B cell (primary cell): ENCODE measurements around the gene NADSYN1. TPM values are rescaled to one million over a fixed set of nuclear protein-coding genes. Genes with fewer than 3 reads are reported as not detected.
A peak's percentile ranks its signal among the peaks of the same experiment; 100 is the strongest.

Experiments
- ATAC-seq: fragments of 200-7000 bp; cut with Tn5 transposase; one replicate; pipeline ENCODE4 v1.10.0; 2021; ENCODE audit warnings: low read depth, mild to moderate bottlenecking, moderate number of reproducible peaks, moderate library complexity
- CTCF ChIA-PET: fragments of 350-600 bp; sonication (Branson Sonifier 250); formaldehyde crosslinking; loops from one replicate; lab custom pipeline; 2021; ENCODE audit warnings: antibody characterized with exemption, inconsistent platforms; lab: Charles Lee
- POLR2A ChIA-PET: fragments of 350-600 bp; sonication (Branson Sonifier 250); formaldehyde crosslinking; loops from one replicate; lab custom pipeline; 2021; ENCODE audit warnings: antibody characterized with exemption; lab: Charles Lee
- DNase-seq: peaks from one replicate; pipeline ENCODE4 v3.0.0; 2013
- H2AFZ ChIP-seq: 2 replicates; pipeline ENCODE4 v1.6.1; 2012; ENCODE audit warnings: mild to moderate bottlenecking, low read depth, low read length; ENCODE audit not compliant: insufficient read depth, poor library complexity, severe bottlenecking
- H3K27ac ChIP-seq, 2 donors: 1 replicate in 1 of 2; 2 replicates in 1 of 2; pipeline ENCODE4 v1.5.1; 2012 to 2013; ENCODE audit warnings: low read length in 2 of 2, mild to moderate bottlenecking in 2 of 2, moderate library complexity in 1 of 2
- H3K27me3 ChIP-seq, 4 experiments: fragments of 200-600 bp in 1 of 4; sonication (generic) in 1 of 4; replicated peaks in 1 of 4; 1 replicate in 2 of 4; 2 replicates in 2 of 4; pipeline versions ENCODE4 v1.6.1 to v1.7.0; 2013 to 2016; ENCODE audit warnings: low read length in 3 of 4, mild to moderate bottlenecking in 2 of 4, mixed read lengths in 1 of 4, moderate library complexity in 1 of 4; ENCODE audit not compliant: insufficient read depth in 4 of 4, control insufficient read depth in 3 of 4; ENCODE audit errors: control extremely low read depth in 1 of 4
- H3K36me3 ChIP-seq, 2 experiments: replicated peaks in 1 of 2; 1 replicate in 1 of 2; 2 replicates in 1 of 2; pipeline versions ENCODE4 v1.6.1 to v1.7.1; 2013; ENCODE audit warnings: low read length in 1 of 2; ENCODE audit not compliant: insufficient read depth in 2 of 2, control insufficient read depth in 1 of 2; ENCODE audit errors: control extremely low read depth in 1 of 2, extremely low read depth in 1 of 2
- H3K4me1 ChIP-seq, 2 donors: fragments of 200-600 bp in 1 of 2; sonication (generic) in 1 of 2; 1 replicate in 1 of 2; 2 replicates in 1 of 2; pipeline versions ENCODE4 v1.5.1 to v1.6.1; 2013 to 2017; ENCODE audit warnings: low read length in 2 of 2; ENCODE audit not compliant: control insufficient read depth in 2 of 2, insufficient read depth in 2 of 2
- H3K4me2 ChIP-seq: replicated peaks from 2 replicates; pipeline ENCODE3; 2012; ENCODE audit warnings: mild to moderate bottlenecking, low read depth, low read length; ENCODE audit not compliant: poor library complexity, severe bottlenecking
- H3K4me3 ChIP-seq, 5 experiments: fragments of 200-600 bp in 1 of 5; sonication (generic) in 1 of 5; 1 replicate in 3 of 5; 2 replicates in 2 of 5; pipeline versions ENCODE4 v1.5.1 to v1.7.0; 2011 to 2016; ENCODE audit warnings: low read length in 4 of 5, mild to moderate bottlenecking in 4 of 5, low read depth in 2 of 5, control low read depth in 1 of 5, moderate library complexity in 1 of 5; ENCODE audit not compliant: insufficient read depth in 1 of 5; ENCODE audit errors: control extremely low read depth in 1 of 5, extremely low read depth in 1 of 5
- H3K79me2 ChIP-seq: fragments of 200-600 bp; sonication (generic); one replicate; pipeline ENCODE4 v1.6.0; 2016; ENCODE audit warnings: low read length; ENCODE audit not compliant: control insufficient read depth, insufficient read depth
- H3K9ac ChIP-seq: fragments of 200-600 bp; sonication (generic); 2 replicates; pipeline ENCODE4 v1.6.1; 2017; ENCODE audit warnings: mild to moderate bottlenecking, low read length, moderate library complexity
- H3K9me3 ChIP-seq, 3 donors: one replicate each; pipeline versions ENCODE4 v1.6.1 to v1.7.1; 2013; ENCODE audit warnings: low read length in 2 of 3; ENCODE audit not compliant: control insufficient read depth in 2 of 3, insufficient read depth in 1 of 3; ENCODE audit errors: control extremely low read depth in 1 of 3
- H4K20me1 ChIP-seq: 2 replicates; pipeline ENCODE4 v1.6.0; 2012; ENCODE audit warnings: mild to moderate bottlenecking, low read length; ENCODE audit not compliant: insufficient read depth, control insufficient read depth, poor library complexity, severe bottlenecking
- H3K27ac Mint-ChIP-seq: one replicate; pipeline ENCODE4 v1.8.0; 2021; ENCODE audit warnings: mixed read lengths
- H3K27me3 Mint-ChIP-seq: one replicate; pipeline ENCODE4 v1.8.0; 2021; ENCODE audit warnings: mixed read lengths
- H3K4me1 Mint-ChIP-seq: one replicate; pipeline ENCODE4 v1.8.0; 2021; ENCODE audit warnings: mixed read lengths
- H3K4me3 Mint-ChIP-seq: one replicate; pipeline ENCODE4 v1.8.0; 2021; ENCODE audit warnings: mixed read lengths
- H3K9me3 Mint-ChIP-seq: one replicate; pipeline ENCODE4 v1.8.0; 2022; ENCODE audit warnings: mixed read lengths; ENCODE audit not compliant: insufficient read depth
- CTCF ChIP-seq: fragments of 200-600 bp; IDR thresholded peaks from one replicate; pipeline ENCODE4 v1.8.0; 2022; ENCODE audit warnings: antibody characterized with exemption, mild to moderate bottlenecking
- EZH2 ChIP-seq: IDR thresholded peaks from 2 replicates; pipeline ENCODE4 v1.6.1; 2012; ENCODE audit warnings: borderline replicate concordance, low read depth, mild to moderate bottlenecking, moderate library complexity, low read length; ENCODE audit not compliant: insufficient read depth, poor library complexity, severe bottlenecking
- WGBS: methylation state at CpG from one replicate; pipeline ENCODE4 v1.1.5; 2013; ENCODE audit warnings: missing lambda C conversion rate; ENCODE audit not compliant: insufficient coverage; 5-methylcytosine and 5-hydroxymethylcytosine counted together
- intact Hi-C: fragments of 100-400 bp; cut with micrococcal nuclease; formaldehyde crosslinking; loops from one replicate; pipeline ENCODE4 v1.10.0; 2022
- polyA minus RNA-seq: library from RNA; depleted of rRNA, polyadenylated mRNA; stranded (reverse); fragments of >200 nt; gene quantifications from 2 replicates; pipeline ENCODE4 v1.2.3, GENCODE V29; 2012
- polyA plus RNA-seq: library from polyadenylated mRNA; depleted of rRNA; stranded (reverse); fragments of >200 nt; gene quantifications from 2 replicates; pipeline ENCODE4 v1.2.3, GENCODE V29; 2012
- total RNA-seq, 2 donors: library from RNA; stranded (reverse); fragments of 120-200 nt in 1 of 2; gene quantifications; 1 replicate in 1 of 2; 2 replicates in 1 of 2; pipeline versions ENCODE4 v1.2.3 to v1.2.4, GENCODE V29; 2013 to 2022

The NADSYN1 gene
- total RNA-seq (222 and 223 TPM in 2 replicates), polyA plus RNA-seq (146 and 153 TPM in 2 replicates), polyA minus RNA-seq (104 and 118 TPM in 2 replicates)
- total RNA-seq (2013) = 104 TPM

DNA sequence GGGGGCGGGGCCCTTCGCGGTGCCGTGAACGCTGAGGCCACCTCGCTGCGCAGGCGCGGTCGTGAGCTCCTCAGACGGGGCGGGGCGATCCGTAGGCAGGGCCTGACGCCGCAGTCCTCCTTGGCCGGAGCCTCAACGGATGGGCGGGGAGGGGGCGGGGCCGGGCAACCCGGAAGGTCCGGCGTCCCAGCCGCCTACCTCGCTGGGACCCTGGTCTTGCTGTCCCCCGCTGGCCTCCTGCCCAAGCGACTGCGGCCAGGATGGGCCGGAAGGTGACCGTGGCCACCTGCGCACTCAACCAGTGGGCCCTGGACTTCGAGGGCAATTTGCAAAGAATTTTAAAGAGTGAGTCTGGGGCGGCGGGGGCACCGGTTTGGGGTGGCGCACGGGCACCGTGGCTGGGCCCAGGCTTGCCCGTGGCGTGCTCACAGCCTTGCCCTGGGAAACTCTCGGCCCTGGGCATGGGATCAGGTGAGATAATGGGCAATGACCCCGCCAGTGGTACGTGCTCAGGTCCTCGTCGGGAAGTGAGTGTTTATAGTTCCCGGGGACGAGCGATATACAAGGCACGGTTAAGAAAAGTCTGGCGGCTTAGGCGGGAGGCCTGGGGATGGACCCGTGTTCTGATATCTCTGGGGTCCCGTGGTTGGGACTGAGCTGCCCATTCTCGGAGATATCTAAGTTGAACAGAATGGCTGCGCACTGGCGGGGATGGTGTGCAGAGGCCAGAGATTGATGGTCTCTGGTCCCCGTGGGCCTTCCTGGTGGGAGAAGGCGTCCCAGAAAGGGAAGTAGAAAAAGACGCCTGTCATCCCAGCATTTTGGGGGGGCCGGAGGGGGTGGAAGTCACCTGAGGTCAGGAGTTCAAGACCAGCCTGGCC, at the start of gene NADSYN1:
Gene NADSYN1, plus strand, starts transcription at position 167 of the 881 bp plus-strand sequence. Its CDS starts 94 bp downstream, at position 261.
- H3K9ac ChIP-seq = peak within 1 kb of the TSS; percentile 89
- intact Hi-C loops = loop anchor here (2.0 to 10.0 kb wide), 3 partner anchors 200 to 1251 kb away; partner anchors contain the start of genes FADD and SHANK2
- Mint-ChIP-seq H3K9me3 (no peaks in the 10 kb centered on the region), H3K4me3 (peak within 1 kb of the TSS; percentile 93), H3K27me3 (no peaks in the 10 kb centered on the region), H3K27ac (peak within 1 kb of the TSS; percentile 87), H3K4me1 (peaks cover 52% of the 10 kb centered on the region)
- ATAC-seq (peak; percentile 76), DNase-seq (peak; percentile 95)
- TF ChIP-seq EZH2 = no peak
- CTCF ChIA-PET = interaction anchor here (0.7 kb wide), 1 partner anchor 638 kb away, joined by 3 read pairs; no protein-coding TSS in a partner anchor
- H2AFZ ChIP-seq = peak within 1 kb of the TSS; percentile 87
- H3K4me1 ChIP-seq = peaks cover 26 to 44% of the 10 kb centered on the region in 2 donors
- H3K79me2 ChIP-seq = peaks cover 43% of the 10 kb centered on the region
- peak within 1 kb of the TSS; percentile 74 to 80 for H3K27ac ChIP-seq
- POLR2A ChIA-PET = interaction anchor here (0.6 to 0.7 kb wide), 3 partner anchors 10 to 676 kb away, joined by 3 to 6 read pairs (median 4); no protein-coding TSS in a partner anchor
- peaks cover 0 to 34% of the 10 kb centered on the region in 2 experiments for H3K36me3 ChIP-seq
- H4K20me1 ChIP-seq = peaks cover 43% of the 10 kb centered on the region
- peak within 1 kb of the TSS; percentile 86 to 98 (median 94) for H3K4me3 ChIP-seq
- no peaks in the 10 kb centered on the region for H3K9me3 ChIP-seq
- under 1% methylated on average over 59 of the region's 61 CpGs for WGBS
- H3K4me2 ChIP-seq = peak within 1 kb of the TSS; percentile 86
- no peaks in the 10 kb centered on the region for H3K27me3 ChIP-seq

GRCh38 chr11:71404209-71404608, 48.8 kb upstream of the NADSYN1 start:
- Histone ChIP-seq H3K27me3 (no peaks in the 10 kb centered on the region), H4K20me1 (no peaks in the 10 kb centered on the region), H3K4me2 (no peak overlapping the region), H3K27ac (no peak overlapping the region), H3K79me2 (no peaks in the 10 kb centered on the region), H2AFZ (no peak overlapping the region), H3K4me1 (peaks cover 0 to 7% of the 10 kb centered on the region in 2 donors), H3K36me3 (no peaks in the 10 kb centered on the region), H3K9me3 (peaks cover 0 to 7% (median 0%) of the 10 kb centered on the region in 3 donors), H3K4me3 (no peak overlapping the region), H3K9ac (no peak overlapping the region)
- TF ChIP-seq CTCF (no peak), EZH2 (no peak)
- DNase-seq (no peak), ATAC-seq (no peak)
- POLR2A ChIA-PET = no interaction called here
- intact Hi-C loops = no loop called here
- peaks cover 4% of the 10 kb centered on the region for H3K27me3 Mint-ChIP-seq
- H3K27ac Mint-ChIP-seq = no peak overlapping the region
- WGBS = 81% methylated on average over 5 of the region's 8 CpGs
- no peaks in the 10 kb centered on the region for H3K9me3 Mint-ChIP-seq
- CTCF ChIA-PET = no interaction called here
- peaks cover 4% of the 10 kb centered on the region for H3K4me1 Mint-ChIP-seq
- no peak overlapping the region for H3K4me3 Mint-ChIP-seq
